NCI-H446 (cell line): Measurements from ENCODE around the gene CYP26C1.
"Not testable (repeated sequence)": the region's sequence is repeated elsewhere in the genome, so short reads cannot be mapped to it uniquely, and the experiment has no call there.

Source experiments
- DNase-seq, 2 experiments: peaks; one replicate each; lab custom pipeline; 2025; lab: John Stamatoyannopoulos, UW

CYP26C1 gene

DNA sequence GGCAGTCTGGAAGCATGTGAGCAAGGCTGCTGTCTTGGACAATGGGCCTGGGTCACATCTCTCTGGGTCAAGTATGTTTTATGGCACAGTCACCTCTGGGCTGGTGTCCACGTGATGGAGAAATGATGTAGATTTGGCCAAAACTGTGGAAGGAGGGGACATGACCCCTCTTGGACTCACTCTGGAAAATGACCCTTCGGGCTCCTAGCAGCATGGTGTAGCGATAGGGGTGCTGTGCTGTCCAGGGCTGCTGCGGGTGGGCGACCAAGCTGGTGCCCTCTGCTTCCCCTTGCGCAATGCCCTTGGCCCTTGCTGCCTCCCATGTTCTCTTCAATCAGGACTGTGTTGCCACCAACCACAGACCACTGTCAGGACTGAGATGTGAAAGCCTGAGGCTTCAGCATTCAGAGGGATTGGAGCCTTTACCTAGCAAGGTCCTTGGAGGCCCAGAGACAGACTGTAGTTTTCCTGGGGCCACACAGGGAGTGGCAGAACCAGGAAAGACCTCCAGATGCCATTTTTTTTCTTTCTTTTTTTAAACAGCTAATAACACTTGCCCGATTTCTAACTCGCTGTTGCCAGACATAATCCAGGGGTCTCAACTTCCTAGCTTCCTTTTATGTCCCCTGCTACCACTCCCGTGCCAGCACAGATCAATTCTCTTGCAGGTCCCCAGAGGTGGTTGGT, 19.2 kb downstream of the CYP26C1 start:
- DNase-seq = no peak

- peak in 1 of 2 experiments; percentile 43 for DNase-seq
These were observed 19.9 kb downstream of the CYP26C1 start for GRCh38 chr10:93080350-93081046.

- no peak for DNase-seq
These were observed 20.7 kb downstream of the CYP26C1 start for GRCh38 chr10:93081318-93081717.

GRCh38 chr10:93081834-93082233, 21.2 kb downstream of the CYP26C1 start:
- DNase-seq = no peak

- no peak for DNase-seq
These were observed 23.3 kb downstream of the CYP26C1 start for GRCh38 chr10:93083743-93084539.

DNA sequence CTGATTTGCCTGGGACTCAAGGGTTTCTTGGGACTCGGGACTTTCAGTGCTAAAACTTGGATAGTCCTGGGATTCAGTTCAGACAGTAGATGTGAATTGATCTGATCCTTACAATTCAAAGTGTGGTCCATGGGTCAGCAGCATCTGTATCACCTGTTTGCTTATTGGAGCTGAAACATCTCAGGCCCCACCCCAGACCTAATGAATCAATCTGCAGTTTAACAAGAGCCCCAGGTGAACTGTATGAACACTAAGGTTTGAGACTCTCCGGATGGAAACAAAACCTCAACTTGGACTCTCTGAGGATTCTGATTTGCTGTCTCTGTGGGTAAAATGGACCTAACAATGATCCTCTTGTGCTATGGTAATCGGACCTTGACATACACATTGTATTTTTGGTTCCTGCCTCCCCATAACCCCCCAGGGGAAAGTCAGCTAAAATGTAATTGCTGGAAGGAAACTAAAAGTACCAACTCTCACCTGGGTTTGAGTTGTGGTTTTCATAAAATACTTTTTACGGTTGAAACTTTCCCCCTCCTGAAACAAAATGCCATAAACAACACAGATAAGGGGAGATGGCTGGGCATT, 24.8 kb downstream of the CYP26C1 start:
- no peak for DNase-seq

- no peak for DNase-seq
These were observed 25.7 kb downstream of the CYP26C1 start for GRCh38 chr10:93086289-93086688.

GRCh38 chr10:93087846-93088245, 27.2 kb downstream of the CYP26C1 start:
- no peak for DNase-seq

GRCh38 chr10:93088466-93088865, 27.9 kb downstream of the CYP26C1 start:
- DNase-seq = no peak

GRCh38 chr10:93090619-93091018, 30.0 kb downstream of the CYP26C1 start:
- DNase-seq = no peak

- DNase-seq = no peak
These were observed 31.4 kb downstream of the CYP26C1 start for GRCh38 chr10:93091960-93092359.

- no peak for DNase-seq
These were observed 34.6 kb downstream of the CYP26C1 start for GRCh38 chr10:93095225-93095624.

DNA sequence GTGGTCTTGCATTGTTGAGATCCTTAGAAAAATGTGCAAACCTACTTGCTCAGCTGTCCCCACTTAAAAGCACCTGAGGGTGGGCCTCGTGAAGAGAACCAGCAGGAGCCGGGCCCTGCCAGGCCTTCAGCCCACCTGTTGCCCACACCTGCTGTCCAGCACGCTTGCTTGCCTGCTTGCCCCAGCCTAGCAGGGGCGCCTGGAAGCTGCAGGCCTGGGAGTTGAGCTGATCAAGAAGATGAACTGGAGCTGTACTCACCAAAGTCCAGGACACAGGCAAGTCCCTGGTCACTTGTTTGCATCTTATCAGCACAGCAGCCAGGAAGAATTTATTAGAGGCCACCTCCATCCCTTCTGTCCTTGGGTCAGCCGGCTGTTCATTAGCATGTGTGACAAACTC, 36.3 kb downstream of the CYP26C1 start:
- DNase-seq = no peak

DNA sequence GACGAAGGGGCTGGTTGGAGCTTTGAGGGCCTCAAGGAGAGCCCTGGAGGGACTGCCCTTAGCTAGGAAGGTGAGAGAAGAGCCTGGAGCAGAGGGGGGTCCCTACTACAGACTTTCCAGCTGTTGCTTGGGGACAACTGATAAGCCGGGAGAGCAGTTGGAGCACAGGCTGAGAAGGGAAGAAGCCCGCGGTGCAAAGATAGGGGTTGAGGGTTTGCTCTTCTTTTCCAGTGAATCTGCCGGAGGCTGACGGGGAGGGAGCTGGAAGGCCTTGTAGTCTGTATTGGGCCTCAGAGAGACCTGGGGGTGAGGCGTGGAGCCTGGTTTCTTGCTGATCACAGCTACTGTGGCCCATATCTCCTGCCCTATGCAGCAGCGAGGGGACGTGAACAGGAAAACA, 36.8 kb downstream of the CYP26C1 start:
- no peak for DNase-seq

DNA sequence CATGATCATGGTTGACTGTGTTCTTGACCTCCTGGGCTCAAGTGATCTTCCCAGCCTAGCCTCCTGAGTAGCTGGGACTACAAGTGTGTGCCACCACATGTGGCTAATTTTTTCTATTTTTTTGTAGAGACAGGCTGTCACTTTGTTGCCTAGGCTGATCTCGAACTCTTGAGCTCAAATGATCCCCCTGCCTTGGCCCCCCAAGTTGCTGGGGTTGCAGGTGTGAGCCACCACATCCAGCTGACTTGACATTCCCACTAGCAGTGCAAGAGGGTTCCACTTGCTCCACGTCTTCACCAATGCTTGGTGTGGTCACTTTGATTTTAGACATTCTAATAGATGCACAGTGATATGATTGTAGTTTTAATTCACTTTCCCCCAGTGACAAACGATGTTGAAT, 38.2 kb downstream of the CYP26C1 start:
- DNase-seq = no peak

- DNase-seq = no peak
These were observed 39.1 kb downstream of the CYP26C1 start for GRCh38 chr10:93099670-93100069.

DNA sequence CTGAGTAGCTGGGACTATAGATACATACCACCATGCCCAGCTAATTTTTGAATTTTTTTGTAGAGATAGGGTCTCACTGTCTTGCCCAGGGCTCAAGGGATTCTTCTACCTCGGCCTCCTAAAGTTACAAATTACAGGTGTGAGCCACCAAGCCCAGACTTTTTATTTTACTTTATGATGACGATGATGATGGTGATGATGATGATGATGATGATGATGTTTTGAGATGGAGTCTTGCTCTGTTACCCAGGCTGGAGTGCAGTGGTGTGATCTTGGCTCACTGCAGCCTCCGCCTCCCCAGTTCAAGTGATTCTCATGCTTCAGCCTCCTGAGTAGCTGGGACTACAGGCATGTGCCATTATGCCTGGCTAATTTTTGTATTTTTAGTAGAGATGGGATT, 40.5 kb downstream of the CYP26C1 start:
- not testable (repeated sequence) for DNase-seq

GRCh38 chr10:93103953-93104352, 43.4 kb downstream of the CYP26C1 start:
- no peak for DNase-seq

DNA sequence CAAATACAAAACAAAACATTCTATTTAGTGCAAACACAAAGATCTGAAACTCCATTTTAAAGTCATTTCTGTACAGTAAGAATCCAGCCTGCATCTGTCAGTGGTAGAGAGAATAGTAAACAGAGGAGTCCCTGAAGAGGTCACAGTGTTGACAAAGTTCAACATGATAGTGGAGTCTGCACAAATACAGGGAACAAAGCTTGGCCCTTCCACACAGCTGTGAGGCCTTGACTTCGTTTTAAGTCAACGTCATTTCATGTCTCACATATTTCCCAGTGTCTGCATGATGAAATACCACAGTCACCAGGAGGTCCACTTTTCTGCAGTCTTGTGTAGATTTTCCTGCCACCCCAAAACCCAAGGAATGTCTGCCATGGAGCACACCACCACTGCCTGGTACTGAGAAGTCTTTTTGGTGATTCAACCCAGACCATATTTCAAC, 46.1 kb downstream of the CYP26C1 start:
- no peak for DNase-seq

GRCh38 chr10:93110472-93111146, 50.0 kb downstream of the CYP26C1 start:
- DNase-seq = no peak

DNA sequence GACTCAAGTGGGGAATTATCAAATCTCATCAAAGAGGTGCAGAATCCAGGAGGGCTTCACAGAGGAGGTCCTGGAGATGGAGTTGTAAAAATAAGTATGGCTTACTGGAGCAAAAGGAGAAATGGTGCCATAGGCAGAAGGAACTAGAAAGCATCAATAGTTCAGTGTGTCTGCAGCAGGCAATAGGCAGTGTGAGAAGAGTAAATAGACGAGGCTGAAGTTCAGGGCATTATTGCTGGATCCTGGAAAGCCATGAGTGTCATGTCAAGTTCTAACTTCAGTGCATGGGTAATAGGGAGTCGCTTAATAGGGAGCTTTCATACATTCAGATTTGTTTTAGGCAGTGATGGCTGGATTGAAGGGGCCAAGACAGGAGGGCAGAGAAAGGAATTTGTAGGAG, 52.4 kb downstream of the CYP26C1 start:
- DNase-seq = no peak
